OCI-LY1 (cell line): ENCODE results near the gene SLC9A7.

ENCODE experiments used
- EZH2 ChIP-seq: fragments of 200-600 bp; sonication (generic), shearing (Covaris generic); IDR thresholded peaks from 2 replicates; pipeline ENCODE4 v1.8.0; 2017; ENCODE audit warnings: borderline replicate concordance, mixed run types, mild to moderate bottlenecking, antibody characterized with exemption, low read length, moderate library complexity, mixed read lengths
- TF ChIP-seq, protein P1 (sequence below): fragments of 200-600 bp; sonication (generic), shearing (Covaris generic); IDR thresholded peaks from 2 replicates; pipeline ENCODE4 v1.5.1; 2017; ENCODE audit warnings: mild to moderate bottlenecking, antibody characterized with exemption, low read length, moderate library complexity, mixed read lengths

DNA sequence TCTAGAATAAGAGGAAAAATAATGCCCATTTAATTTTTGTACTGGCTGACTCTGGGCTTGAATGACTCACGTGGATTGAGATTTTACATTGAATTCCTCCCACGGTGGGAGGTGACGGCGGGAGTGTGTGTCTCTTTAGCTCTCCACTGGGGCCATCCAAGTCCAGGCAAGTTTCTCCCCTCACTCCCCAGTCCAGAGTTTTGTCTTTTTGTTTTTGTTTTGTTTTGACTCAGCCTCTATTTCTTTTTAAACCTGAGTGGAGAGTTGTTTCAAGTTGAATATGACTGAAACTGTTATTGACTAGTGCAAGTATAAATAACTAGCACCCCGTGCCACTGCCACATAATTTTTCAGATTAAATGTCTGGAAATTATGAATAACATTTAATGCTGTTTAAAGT is 171.8 kb downstream of the SLC9A7 start:
- TF ChIP-seq, protein P1, sequence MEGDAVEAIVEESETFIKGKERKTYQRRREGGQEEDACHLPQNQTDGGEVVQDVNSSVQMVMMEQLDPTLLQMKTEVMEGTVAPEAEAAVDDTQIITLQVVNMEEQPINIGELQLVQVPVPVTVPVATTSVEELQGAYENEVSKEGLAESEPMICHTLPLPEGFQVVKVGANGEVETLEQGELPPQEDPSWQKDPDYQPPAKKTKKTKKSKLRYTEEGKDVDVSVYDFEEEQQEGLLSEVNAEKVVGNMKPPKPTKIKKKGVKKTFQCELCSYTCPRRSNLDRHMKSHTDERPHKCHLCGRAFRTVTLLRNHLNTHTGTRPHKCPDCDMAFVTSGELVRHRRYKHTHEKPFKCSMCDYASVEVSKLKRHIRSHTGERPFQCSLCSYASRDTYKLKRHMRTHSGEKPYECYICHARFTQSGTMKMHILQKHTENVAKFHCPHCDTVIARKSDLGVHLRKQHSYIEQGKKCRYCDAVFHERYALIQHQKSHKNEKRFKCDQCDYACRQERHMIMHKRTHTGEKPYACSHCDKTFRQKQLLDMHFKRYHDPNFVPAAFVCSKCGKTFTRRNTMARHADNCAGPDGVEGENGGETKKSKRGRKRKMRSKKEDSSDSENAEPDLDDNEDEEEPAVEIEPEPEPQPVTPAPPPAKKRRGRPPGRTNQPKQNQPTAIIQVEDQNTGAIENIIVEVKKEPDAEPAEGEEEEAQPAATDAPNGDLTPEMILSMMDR, result no peak
- no peak for TF ChIP-seq EZH2
